ENCODE results near the gene VPS11.

DNA sequence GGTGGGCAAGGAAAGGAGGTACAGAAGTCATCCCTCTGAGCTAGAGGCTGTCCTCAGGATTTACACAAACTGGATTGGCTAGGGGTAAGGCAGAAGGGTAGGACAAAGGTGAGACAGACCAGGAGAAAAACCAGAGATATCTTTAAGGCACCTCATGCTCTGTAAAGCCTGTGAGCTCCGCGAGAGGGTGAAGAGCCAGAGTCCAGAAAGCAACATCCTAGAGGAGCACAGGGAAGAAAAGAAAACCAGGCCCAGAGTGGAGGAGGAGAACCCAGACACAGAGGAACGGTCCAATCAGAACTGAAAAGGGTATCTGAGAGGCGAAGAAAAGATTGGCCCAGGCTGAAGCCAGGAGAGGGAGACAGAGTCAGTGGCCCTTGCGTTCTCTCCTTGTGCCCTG lies 42.1 kb upstream of the VPS11 start:
- TF ChIP-seq HMGXB4 (CRISPR knock-in tag; IDR thresholded peaks at IDR 0.05) (no peak), ZNF263 (CRISPR knock-in tag; IDR thresholded peaks at IDR 0.05; ENCODE audit: low read depth) (no peak), ZNF396 (CRISPR knock-in tag; IDR thresholded peaks at IDR 0.05; ENCODE audit: borderline replicate concordance) (no peak), FOXJ3 (CRISPR knock-in tag; IDR thresholded peaks at IDR 0.05; ENCODE audit: borderline replicate concordance) (no peak), FOXK1 (CRISPR knock-in tag; IDR thresholded peaks at IDR 0.05) (no peak)
- TF ChIP-seq, protein P1, sequence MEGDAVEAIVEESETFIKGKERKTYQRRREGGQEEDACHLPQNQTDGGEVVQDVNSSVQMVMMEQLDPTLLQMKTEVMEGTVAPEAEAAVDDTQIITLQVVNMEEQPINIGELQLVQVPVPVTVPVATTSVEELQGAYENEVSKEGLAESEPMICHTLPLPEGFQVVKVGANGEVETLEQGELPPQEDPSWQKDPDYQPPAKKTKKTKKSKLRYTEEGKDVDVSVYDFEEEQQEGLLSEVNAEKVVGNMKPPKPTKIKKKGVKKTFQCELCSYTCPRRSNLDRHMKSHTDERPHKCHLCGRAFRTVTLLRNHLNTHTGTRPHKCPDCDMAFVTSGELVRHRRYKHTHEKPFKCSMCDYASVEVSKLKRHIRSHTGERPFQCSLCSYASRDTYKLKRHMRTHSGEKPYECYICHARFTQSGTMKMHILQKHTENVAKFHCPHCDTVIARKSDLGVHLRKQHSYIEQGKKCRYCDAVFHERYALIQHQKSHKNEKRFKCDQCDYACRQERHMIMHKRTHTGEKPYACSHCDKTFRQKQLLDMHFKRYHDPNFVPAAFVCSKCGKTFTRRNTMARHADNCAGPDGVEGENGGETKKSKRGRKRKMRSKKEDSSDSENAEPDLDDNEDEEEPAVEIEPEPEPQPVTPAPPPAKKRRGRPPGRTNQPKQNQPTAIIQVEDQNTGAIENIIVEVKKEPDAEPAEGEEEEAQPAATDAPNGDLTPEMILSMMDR (IDR thresholded peaks at IDR 0.05): no peak
- TF ChIP-seq, protein P2, sequence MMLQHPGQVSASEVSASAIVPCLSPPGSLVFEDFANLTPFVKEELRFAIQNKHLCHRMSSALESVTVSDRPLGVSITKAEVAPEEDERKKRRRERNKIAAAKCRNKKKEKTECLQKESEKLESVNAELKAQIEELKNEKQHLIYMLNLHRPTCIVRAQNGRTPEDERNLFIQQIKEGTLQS (CRISPR knock-in tag; conservative IDR thresholded peaks at IDR 0.05): no peak
- TF ChIP-seq, protein P3, sequence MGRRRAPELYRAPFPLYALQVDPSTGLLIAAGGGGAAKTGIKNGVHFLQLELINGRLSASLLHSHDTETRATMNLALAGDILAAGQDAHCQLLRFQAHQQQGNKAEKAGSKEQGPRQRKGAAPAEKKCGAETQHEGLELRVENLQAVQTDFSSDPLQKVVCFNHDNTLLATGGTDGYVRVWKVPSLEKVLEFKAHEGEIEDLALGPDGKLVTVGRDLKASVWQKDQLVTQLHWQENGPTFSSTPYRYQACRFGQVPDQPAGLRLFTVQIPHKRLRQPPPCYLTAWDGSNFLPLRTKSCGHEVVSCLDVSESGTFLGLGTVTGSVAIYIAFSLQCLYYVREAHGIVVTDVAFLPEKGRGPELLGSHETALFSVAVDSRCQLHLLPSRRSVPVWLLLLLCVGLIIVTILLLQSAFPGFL (CRISPR knock-in tag; IDR thresholded peaks at IDR 0.05; ENCODE audit: borderline replicate concordance): no peak

All from WTC11 (cell line).